HG02885 (cell line): ENCODE measurements around the gene STMN3.

ENCODE experiments used
- ATAC-seq: cut with Tn5 transposase; IDR thresholded peaks from one replicate; pipeline ENCODE4 v1.9.1; 2021; ENCODE audit warnings: mild to moderate bottlenecking; ENCODE audit not compliant: unreplicated experiment, poor library complexity

The STMN3 gene

GRCh38 chr20:63693083-63693732, 40.0 kb upstream of the STMN3 start:
- ATAC-seq = no peak

DNA sequence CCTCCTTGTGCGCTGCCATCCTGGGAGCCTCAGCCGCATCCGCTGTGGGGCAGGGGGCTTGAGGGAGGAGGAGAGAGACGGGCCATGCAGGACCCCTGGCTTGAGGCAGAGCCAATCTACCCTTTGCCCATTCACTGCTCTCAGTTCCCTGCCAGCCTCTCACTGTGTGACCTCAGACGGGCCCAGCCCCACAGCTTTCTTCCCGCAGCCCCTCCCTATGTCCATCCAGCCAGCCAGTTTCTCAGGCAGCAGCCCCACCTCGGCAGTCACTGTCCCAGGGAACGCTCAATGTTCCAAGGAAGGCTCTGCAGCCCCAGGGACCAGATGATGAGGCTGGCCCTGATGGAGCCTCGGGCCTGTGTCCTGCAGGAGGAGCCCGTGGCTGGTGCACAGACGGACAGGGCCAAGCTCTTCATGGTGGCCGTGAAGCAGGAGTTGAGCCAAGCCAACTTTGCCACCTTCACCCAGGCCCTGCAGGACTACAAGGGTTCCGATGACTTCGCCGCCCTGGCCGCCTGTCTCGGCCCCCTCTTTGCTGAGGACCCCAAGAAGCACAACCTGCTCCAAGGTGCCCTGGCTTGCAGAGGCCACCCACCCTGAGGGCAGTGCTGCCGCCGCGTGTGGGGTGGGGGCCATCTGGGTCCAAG, 39.3 kb upstream of the STMN3 start:
- ATAC-seq = no peak

DNA sequence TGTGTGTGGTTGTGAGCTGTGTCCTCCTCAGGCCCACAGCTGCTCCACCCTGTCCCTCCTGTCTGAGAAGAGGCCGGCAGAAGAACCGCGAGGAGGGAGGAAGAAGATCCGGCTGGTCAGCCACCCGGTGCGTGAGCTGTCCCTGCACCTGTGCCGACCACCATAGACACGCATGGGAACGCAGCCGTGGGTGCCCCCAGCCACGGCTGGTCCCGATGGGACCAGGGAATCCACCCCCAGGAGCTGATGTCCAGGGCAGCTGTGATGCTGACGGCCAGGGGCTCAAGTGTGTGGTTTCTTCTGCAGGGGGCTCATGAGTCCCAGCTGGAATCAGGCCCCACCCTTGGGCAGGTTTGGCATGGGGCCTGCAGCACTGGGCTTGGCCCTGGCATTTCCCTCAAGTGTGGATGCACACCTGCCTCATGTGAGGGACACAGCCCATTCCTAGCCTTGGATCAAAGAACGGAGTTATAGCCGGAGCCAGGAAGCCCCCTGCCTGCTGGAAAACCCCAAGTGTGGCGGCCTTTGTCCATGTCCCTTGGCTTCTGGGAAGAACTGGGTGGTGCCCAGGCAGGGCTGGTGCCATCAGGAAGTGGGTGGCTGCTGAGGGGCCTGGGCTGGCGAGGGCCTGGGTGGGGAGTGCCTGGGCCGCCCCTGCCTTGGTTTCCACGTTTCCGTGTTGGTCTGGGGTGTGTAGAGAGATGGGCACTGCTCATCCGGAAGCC, 38.6 kb upstream of the STMN3 start:
- no peak for ATAC-seq

DNA sequence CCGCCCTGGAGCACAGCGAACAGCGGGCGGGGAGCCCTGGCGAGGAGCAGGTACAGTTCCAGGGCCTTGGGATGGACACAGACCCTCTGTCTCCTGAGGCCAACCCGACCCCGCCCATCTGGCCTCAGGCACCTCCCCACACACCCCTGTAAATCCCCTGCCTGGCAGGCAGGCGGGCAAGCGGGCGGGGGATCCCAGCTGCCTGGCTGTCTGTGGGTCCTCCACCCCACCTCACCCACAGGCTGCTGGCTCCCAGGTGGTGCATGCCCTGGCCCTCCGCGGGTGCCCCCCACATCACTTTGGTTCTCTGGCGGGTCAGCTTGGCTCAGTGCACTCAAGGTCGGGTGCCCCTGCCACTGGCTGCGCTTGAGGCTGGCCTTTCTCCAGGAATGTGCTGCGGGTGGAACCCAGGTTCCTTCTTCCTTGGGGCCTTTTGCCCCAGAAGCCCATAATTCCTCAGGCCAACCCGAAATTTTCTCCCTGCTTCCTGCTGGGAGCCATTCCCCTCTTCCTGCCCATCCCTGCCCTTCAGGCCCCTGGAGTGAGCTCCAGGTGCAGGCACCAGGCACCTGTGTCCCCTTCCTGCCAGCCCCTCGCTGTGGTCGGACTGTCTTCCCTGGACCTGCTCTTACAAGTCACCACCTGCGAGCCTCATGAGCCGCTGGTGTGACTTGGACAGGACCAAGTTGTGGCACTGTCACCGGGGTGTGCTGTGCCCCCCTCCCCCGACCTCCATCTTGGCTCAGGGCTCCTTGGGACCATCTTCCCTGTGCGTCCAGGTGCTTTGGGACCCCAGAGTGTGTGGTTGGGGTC, 37.9 kb upstream of the STMN3 start:
- no peak for ATAC-seq

DNA sequence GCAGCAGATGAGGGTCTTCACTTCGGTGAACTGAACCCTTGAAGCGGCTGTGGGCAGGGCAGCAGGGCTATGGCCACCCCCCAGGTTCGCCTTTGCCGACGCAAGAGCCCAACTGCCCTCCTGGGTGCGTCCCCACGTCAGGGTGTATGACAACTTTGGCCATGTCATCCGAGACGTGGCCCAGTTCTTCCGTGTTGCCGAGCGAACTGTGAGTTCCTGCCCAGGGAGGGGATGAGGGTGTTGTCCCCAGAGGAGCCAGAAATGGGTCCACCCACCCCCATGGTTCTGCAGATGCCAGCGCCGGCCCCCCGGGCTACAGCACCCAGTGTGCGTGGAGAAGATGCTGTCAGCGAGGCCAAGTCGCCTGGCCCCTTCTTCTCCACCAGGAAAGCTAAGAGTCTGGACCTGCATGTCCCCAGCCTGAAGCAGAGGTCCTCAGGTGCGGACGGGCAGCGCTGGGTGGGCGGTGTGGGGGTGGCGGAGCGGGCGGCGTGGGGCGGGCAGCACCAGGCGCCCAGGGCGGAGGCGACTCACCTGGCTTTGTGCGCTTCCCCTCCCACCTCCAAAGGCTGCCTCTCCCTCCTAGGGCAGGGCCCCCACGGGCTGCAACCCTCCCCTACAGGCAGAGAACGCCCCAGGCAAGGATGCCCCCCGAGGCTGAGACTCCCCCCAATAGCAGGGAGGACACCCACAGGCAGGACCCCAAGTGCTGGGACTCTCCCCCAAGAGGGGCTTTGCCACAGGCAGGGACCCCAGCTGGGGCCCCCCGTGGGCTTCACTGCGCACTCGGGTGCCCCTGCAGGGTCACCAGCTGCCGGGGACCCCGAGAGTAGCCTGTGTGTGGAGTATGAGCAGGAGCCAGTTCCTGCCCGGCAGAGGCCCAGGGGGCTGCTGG, 37.0 kb upstream of the STMN3 start:
- ATAC-seq = no peak

DNA sequence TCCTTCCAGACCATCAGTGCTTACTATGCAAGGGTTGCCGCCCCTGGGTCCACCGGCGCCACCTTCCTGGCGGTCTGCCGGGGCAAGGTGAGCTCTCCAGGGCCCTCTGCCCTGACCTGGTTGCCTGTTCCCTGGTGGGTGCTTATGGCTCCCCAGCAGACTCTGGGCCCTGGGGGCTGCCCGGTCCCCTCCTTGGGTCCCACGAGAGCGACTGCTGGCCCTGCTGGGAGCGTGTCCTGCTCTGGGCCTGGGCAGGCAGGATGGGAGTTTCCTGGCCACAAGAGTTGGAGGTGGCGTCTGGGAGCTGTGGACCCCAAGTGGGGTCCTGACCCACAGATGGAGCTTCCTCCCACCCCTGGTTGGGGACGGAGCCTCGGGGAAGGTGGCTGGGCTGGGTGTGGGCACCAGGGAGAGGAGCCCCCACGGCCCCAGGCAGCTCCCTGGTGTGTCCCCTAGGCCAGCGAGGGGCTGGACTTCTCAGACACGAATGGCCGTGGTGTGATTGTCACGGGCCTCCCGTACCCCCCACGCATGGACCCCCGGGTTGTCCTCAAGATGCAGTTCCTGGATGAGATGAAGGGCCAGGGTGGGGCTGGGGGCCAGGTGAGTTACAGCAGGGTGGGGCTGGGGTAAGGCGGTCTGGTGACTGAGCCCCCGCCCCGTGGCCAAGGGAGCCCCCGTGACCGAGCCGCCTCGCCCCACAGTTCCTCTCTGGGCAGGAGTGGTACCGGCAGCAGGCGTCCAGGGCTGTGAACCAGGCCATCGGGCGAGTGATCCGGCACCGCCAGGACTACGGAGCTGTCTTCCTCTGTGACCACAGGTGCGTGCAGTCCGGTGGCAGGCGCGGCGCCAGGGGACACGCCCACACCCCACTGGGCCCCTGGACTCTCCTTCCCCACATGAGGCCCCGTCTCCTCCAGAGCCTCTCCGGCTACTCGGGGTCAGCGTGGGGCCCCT, 36.1 kb upstream of the STMN3 start:
- no peak for ATAC-seq

DNA sequence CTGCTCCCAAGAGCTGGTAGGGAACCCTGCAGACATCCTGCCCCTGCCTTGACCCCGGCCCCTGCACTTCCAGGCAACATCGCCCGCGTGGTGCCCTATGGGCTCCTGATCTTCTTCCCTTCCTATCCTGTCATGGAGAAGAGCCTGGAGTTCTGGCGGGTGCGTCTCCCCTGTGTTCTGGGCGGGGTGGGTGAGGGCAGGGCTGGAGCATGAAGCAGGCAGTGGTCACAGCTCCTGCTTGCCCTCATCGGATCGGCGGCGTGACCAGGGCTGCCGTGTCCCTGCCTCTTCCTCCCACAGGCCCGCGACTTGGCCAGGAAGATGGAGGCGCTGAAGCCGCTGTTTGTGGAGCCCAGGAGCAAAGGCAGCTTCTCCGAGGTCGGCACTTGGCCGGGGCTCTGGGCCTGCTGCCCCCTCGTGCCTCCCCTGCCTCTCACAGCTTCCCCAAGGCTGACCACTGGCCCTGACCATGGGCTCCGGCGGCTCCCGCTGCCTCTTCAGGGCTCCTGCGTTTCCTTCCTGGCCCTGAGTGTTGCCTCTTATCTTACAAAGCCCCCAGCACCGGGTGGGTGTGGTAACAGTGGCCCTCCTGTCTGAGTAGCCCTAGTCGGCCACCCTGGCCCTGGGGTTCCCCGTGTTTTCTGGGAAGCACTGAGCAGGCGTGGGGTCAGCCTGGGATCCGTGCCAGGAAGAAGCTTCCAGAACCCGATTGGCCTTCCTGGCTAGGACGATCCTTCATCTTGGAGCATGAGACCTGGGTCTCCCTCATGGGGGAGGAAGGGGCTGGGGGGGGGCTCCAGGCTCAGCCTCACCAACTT, 35.2 kb upstream of the STMN3 start:
- no peak for ATAC-seq

GRCh38 chr20:63687419-63688178, 34.4 kb upstream of the STMN3 start:
- no peak for ATAC-seq

- no peak for ATAC-seq
These were observed 33.5 kb upstream of the STMN3 start for GRCh38 chr20:63686492-63687321.

DNA sequence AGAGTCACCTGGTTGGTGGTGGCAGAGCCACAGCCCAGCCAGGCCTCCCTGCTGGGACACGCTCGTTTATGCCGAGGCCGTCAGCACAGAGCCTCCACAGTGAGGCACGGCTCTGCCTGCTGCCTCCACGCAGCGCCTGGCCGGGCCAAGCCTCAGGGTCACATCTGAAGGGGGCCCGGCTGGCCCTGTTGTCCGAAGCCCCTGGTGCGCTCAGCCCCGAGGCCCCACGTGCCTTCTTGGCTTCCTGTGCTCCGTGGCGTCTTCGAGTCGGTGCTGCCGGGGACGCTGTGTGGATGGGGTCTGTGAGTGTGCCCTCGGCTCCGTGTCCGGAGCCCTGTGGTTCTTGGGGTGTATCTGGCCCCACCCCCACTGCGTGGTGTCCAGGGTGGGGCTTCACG, 32.9 kb upstream of the STMN3 start:
- no peak for ATAC-seq

GRCh38 chr20:63685269-63686026, 32.2 kb upstream of the STMN3 start:
- no peak for ATAC-seq

GRCh38 chr20:63682384-63683139, 29.3 kb upstream of the STMN3 start:
- ATAC-seq = no peak

GRCh38 chr20:63681609-63682142, 28.5 kb upstream of the STMN3 start:
- ATAC-seq = no peak

DNA sequence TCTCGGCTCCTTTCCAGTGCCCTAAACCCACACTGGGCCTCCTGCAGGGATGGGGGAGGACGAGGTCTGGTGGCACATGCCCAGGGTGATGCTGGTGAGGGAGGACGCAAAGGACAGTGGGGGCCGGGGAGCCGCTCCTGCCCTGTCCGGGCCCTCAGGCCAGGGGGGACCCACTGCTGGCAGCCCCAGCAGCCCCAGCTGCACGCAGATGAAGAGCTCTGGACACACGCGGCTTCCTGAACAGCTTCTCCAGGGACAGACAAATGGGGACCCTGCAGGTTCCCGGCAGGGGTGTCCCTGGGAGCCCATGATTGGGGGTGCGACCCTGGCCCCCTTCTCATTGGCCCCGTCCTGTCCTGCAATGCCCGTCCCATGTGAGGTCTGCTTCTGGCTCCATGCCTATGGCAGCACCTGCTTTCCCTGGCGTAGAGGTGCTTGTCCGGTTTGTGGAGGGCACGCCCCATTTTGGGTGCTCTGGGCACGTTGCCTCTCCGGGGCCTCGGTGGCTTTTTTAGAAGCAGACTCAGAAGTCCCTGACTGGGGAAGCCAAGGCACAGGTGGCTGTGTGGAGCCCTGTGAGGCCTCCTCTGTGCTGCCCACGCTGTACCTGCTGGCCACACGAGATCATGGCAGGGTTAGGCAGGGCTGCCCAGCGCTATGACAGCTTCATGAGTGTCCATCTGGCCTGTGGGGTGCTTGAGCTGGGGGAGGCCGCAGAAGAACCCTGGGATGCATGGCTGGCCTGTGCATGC, 27.8 kb upstream of the STMN3 start:
- no peak for ATAC-seq
